Caco-2 (cell line): Measurements from ENCODE around the gene SYNGR1. TPM values are rescaled to one million over a fixed set of nuclear protein-coding genes. Genes with fewer than 3 reads are reported as not detected.

Source experiments
- BruUV-seq: library from RNA; stranded (reverse); fragments of 400-500 nt; replicated peaks from 2 replicates; lab custom pipeline; 2021; lab: Mats Ljungman, UMichigan
- CTCF ChIA-PET: fragments of 300-600 bp; sonication (Branson Sonifier 250); formaldehyde crosslinking; loops from one replicate; lab custom pipeline; 2022; ENCODE audit warnings: antibody characterized with exemption; lab: Charles Lee
- POLR2A ChIA-PET: fragments of 300-600 bp; sonication (Branson Sonifier 250); formaldehyde crosslinking; loops from one replicate; lab custom pipeline; 2022; ENCODE audit warnings: antibody characterized with exemption; lab: Charles Lee
- DNase-seq, 2 experiments: peaks; one replicate each; pipeline versions ENCODE4 v3.0.0 to v3.0.0-alpha.2; 2020 to 2022
- H3K27me3 ChIP-seq: replicated peaks from 2 replicates; pipeline ENCODE4 v1.6.0; 2011; ENCODE audit warnings: low read length; ENCODE audit not compliant: control insufficient read depth, insufficient read depth
- H3K36me3 ChIP-seq: 2 replicates; pipeline ENCODE4 v1.5.1; 2011; ENCODE audit warnings: low read length; ENCODE audit not compliant: control insufficient read depth, insufficient read depth
- H3K4me1 ChIP-seq: fragments of 250-450 bp; sonication (Bioruptor Pico); 2 replicates; pipeline ENCODE4 v1.5.1; 2020; ENCODE audit warnings: mild to moderate bottlenecking
- H3K4me3 ChIP-seq: 2 replicates; pipeline ENCODE4 v1.5.1; 2011; ENCODE audit warnings: low read depth, mild to moderate bottlenecking, control low read depth, low read length
- H3K9me3 ChIP-seq: fragments of 250-450 bp; sonication (Bioruptor Pico); 2 replicates; pipeline ENCODE4 v1.5.1; 2020; ENCODE audit warnings: mild to moderate bottlenecking, moderate library complexity
- H3K27ac Mint-ChIP-seq: one replicate; pipeline ENCODE4 v1.8.0; 2022; ENCODE audit warnings: mixed read lengths; ENCODE audit not compliant: unreplicated experiment
- H3K27me3 Mint-ChIP-seq: one replicate; pipeline ENCODE4 v1.8.0; 2022; ENCODE audit warnings: mixed read lengths; ENCODE audit not compliant: insufficient read depth, unreplicated experiment
- H3K36me3 Mint-ChIP-seq: one replicate; pipeline ENCODE4 v1.8.0; 2022; ENCODE audit warnings: mild to moderate bottlenecking, mixed read lengths; ENCODE audit not compliant: insufficient read depth, unreplicated experiment
- H3K4me1 Mint-ChIP-seq: one replicate; pipeline ENCODE4 v1.8.0; 2022; ENCODE audit warnings: low read depth, mixed read lengths; ENCODE audit not compliant: unreplicated experiment
- H3K4me3 Mint-ChIP-seq: one replicate; pipeline ENCODE4 v1.8.0; 2022; ENCODE audit warnings: mild to moderate bottlenecking, moderate library complexity, mixed read lengths; ENCODE audit not compliant: unreplicated experiment
- H3K9me3 Mint-ChIP-seq: one replicate; pipeline ENCODE4 v1.8.0; 2022; ENCODE audit warnings: mixed read lengths; ENCODE audit not compliant: unreplicated experiment
- CTCF ChIP-seq, 2 experiments: fragments of 200-600 bp in 1 of 2; IDR thresholded peaks; 1 replicate in 1 of 2; 2 replicates in 1 of 2; pipeline versions ENCODE4 v1.5.1 to v1.8.0; 2011 to 2022; ENCODE audit warnings: antibody characterized with exemption in 1 of 2, control low read depth in 1 of 2, inconsistent platforms in 1 of 2, low read depth in 1 of 2, low read length in 1 of 2, mild to moderate bottlenecking in 1 of 2, moderate library complexity in 1 of 2; ENCODE audit not compliant: insufficient read depth in 1 of 2, severe bottlenecking in 1 of 2, unreplicated experiment in 1 of 2
- intact Hi-C: fragments of 100-400 bp; cut with micrococcal nuclease; formaldehyde crosslinking; loops from one replicate; pipeline ENCODE4 v1.10.0; 2022; ENCODE audit not compliant: unreplicated experiment
- total RNA-seq: library from RNA; stranded (reverse); gene quantifications from 2 replicates; pipeline ENCODE4 v1.2.3, GENCODE V29; 2022

Gene SYNGR1
- total RNA-seq, 1 experiment from 2014 or later, result 20.2 TPM

- POLR2A ChIA-PET, result no interaction called here
- TF ChIP-seq CTCF (IDR thresholded peaks at IDR 0.05; ENCODE audit: insufficient read depth in 1 of 2, low read depth in 1 of 2, low read length in 1 of 2, severe bottlenecking in 1 of 2, unreplicated experiment in 1 of 2), result no peak
- H3K27me3 Mint-ChIP-seq, result no peaks in the 10 kb centered on the region
- no peak overlapping the region for H3K27ac Mint-ChIP-seq
- H3K36me3 Mint-ChIP-seq, result peaks cover 5% of the 10 kb centered on the region
- H3K4me1 Mint-ChIP-seq, result no peaks in the 10 kb centered on the region
- Histone ChIP-seq H3K36me3 (no peaks in the 10 kb centered on the region), H3K9me3 (no peaks in the 10 kb centered on the region), H3K4me1 (no peaks in the 10 kb centered on the region), H3K27me3 (no peaks in the 10 kb centered on the region), H3K4me3 (no peak overlapping the region)
- no peak overlapping the region for H3K4me3 Mint-ChIP-seq
- no peaks in the 10 kb centered on the region for H3K9me3 Mint-ChIP-seq
- no TSS peak for BruUV-seq
- CTCF ChIA-PET, result no interaction called here
- intact Hi-C loops, result loop anchor here (10.0 kb wide), 1 partner anchor 51 kb away; the partner anchor contains the start of gene SYNGR1
- no peak for DNase-seq
These were observed 46.4 kb downstream of the SYNGR1 start for GRCh38 chr22:39395936-39396796.

- no peak for DNase-seq
- TF ChIP-seq CTCF (IDR thresholded peaks at IDR 0.05; ENCODE audit: insufficient read depth in 1 of 2, low read depth in 1 of 2, low read length in 1 of 2, severe bottlenecking in 1 of 2, unreplicated experiment in 1 of 2), result no peak
- intact Hi-C loops, result loop anchor here (10.0 kb wide), 1 partner anchor 52 kb away; the partner anchor contains the start of gene SYNGR1
- BruUV-seq, result no TSS peak
- Histone ChIP-seq H3K27me3 (no peaks in the 10 kb centered on the region), H3K4me1 (no peaks in the 10 kb centered on the region), H3K9me3 (no peaks in the 10 kb centered on the region), H3K36me3 (no peaks in the 10 kb centered on the region), H3K4me3 (no peak overlapping the region)
- no peak overlapping the region for H3K27ac Mint-ChIP-seq
- CTCF ChIA-PET, result no interaction called here
- H3K27me3 Mint-ChIP-seq, result no peaks in the 10 kb centered on the region
- H3K36me3 Mint-ChIP-seq, result peaks cover 5% of the 10 kb centered on the region
- POLR2A ChIA-PET, result no interaction called here
- no peaks in the 10 kb centered on the region for H3K4me1 Mint-ChIP-seq
- H3K9me3 Mint-ChIP-seq, result no peaks in the 10 kb centered on the region
- H3K4me3 Mint-ChIP-seq, result no peak overlapping the region
These were observed 47.0 kb downstream of the SYNGR1 start for GRCh38 chr22:39396797-39397195.

- CTCF ChIA-PET, result interaction anchor here (0.6 kb wide), 1 partner anchor 187 kb away, joined by 4 read pairs; no protein-coding TSS in a partner anchor
- no peak overlapping the region for H3K27ac Mint-ChIP-seq
- peak overlapping the region; percentile 49 for H3K4me3 Mint-ChIP-seq
- H3K4me1 Mint-ChIP-seq, result no peaks in the 10 kb centered on the region
- Histone ChIP-seq H3K36me3 (no peaks in the 10 kb centered on the region), H3K27me3 (no peaks in the 10 kb centered on the region), H3K4me3 (no peak overlapping the region), H3K9me3 (no peaks in the 10 kb centered on the region), H3K4me1 (no peaks in the 10 kb centered on the region)
- intact Hi-C loops, result no loop called here
- H3K36me3 Mint-ChIP-seq, result peaks cover 6% of the 10 kb centered on the region
- no TSS peak for BruUV-seq
- H3K27me3 Mint-ChIP-seq, result no peaks in the 10 kb centered on the region
- TF ChIP-seq CTCF (IDR thresholded peaks at IDR 0.05; ENCODE audit: insufficient read depth in 1 of 2, low read depth in 1 of 2, low read length in 1 of 2, severe bottlenecking in 1 of 2, unreplicated experiment in 1 of 2), result no peak
- POLR2A ChIA-PET, result no interaction called here
- H3K9me3 Mint-ChIP-seq, result no peaks in the 10 kb centered on the region
- DNase-seq, result no peak
These were observed 51.5 kb downstream of the SYNGR1 start for GRCh38 chr22:39401301-39401631.
